Astrocyte (in vitro differentiated cells and primary cell): Measurements from ENCODE around the gene STMND1. TPM values are rescaled to one million over a fixed set of nuclear protein-coding genes. Genes with fewer than 3 reads are reported as not detected.

ENCODE experiments used
- DNase-seq: peaks from one replicate; pipeline ENCODE4 v3.0.0-alpha.2; 2010; ENCODE audit warnings: low read depth
- FAIRE-seq: peaks from 2 replicates; lab custom pipeline; 2011; peaks lifted over from hg19 to GRCh38; lab: Jason Lieb, UNC
- H2AFZ ChIP-seq: 2 replicates; pipeline ENCODE4 v1.6.0; 2012; ENCODE audit warnings: low read depth, low read length, inconsistent platforms
- H3K27ac ChIP-seq: 2 replicates; pipeline ENCODE4 v1.5.1; 2011; ENCODE audit warnings: low read depth, low read length, inconsistent platforms
- H3K27me3 ChIP-seq: 2 replicates; pipeline ENCODE4 v1.6.0; 2011; ENCODE audit warnings: low read length, inconsistent platforms; ENCODE audit not compliant: insufficient read depth
- H3K36me3 ChIP-seq: 2 replicates; pipeline ENCODE4 v1.5.1; 2011; ENCODE audit warnings: low read length, inconsistent platforms; ENCODE audit not compliant: insufficient read depth
- H3K4me1 ChIP-seq: 2 replicates; pipeline ENCODE4 v1.5.1; 2011; ENCODE audit warnings: low read length, inconsistent platforms; ENCODE audit not compliant: insufficient read depth
- H3K4me2 ChIP-seq: 2 replicates; pipeline ENCODE4 v1.6.0; 2012; ENCODE audit warnings: low read length, inconsistent platforms
- H3K4me3 ChIP-seq: 2 replicates; pipeline ENCODE4 v1.5.1; 2011; ENCODE audit warnings: low read depth, mild to moderate bottlenecking, low read length, inconsistent platforms; ENCODE audit not compliant: insufficient read depth
- H3K79me2 ChIP-seq: 2 replicates; pipeline ENCODE4 v1.6.0; 2012; ENCODE audit warnings: mild to moderate bottlenecking, low read length, inconsistent platforms; ENCODE audit not compliant: insufficient read depth
- H3K9ac ChIP-seq: 2 replicates; pipeline ENCODE4 v1.6.0; 2012; ENCODE audit warnings: mild to moderate bottlenecking, low read length, inconsistent platforms
- H3K9me3 ChIP-seq: 2 replicates; pipeline ENCODE4 v1.5.1; 2012; ENCODE audit warnings: low read depth, mild to moderate bottlenecking, low read length, inconsistent platforms; ENCODE audit not compliant: insufficient read depth
- H4K20me1 ChIP-seq: 2 replicates; pipeline ENCODE4 v1.6.0; 2012; ENCODE audit warnings: low read length, inconsistent platforms; ENCODE audit not compliant: insufficient read depth
- H3K27ac Mint-ChIP-seq: one replicate; pipeline ENCODE4 v1.8.0; 2021; ENCODE audit warnings: mild to moderate bottlenecking, mixed read lengths; ENCODE audit not compliant: unreplicated experiment
- H3K27me3 Mint-ChIP-seq: one replicate; pipeline ENCODE4 v1.8.0; 2021; ENCODE audit warnings: low read depth, mixed read lengths; ENCODE audit not compliant: unreplicated experiment
- H3K36me3 Mint-ChIP-seq: one replicate; pipeline ENCODE4 v1.8.0; 2021; ENCODE audit warnings: low read depth, mixed read lengths; ENCODE audit not compliant: unreplicated experiment
- H3K4me1 Mint-ChIP-seq: one replicate; pipeline ENCODE4 v1.8.0; 2021; ENCODE audit warnings: low read depth, mixed read lengths; ENCODE audit not compliant: unreplicated experiment
- H3K4me3 Mint-ChIP-seq: one replicate; pipeline ENCODE4 v1.8.0; 2021; ENCODE audit warnings: mild to moderate bottlenecking, moderate library complexity, mixed read lengths; ENCODE audit not compliant: unreplicated experiment
- H3K9me3 Mint-ChIP-seq: one replicate; pipeline ENCODE4 v1.8.0; 2021; ENCODE audit warnings: mild to moderate bottlenecking, mixed read lengths; ENCODE audit not compliant: unreplicated experiment
- CTCF ChIP-seq: IDR thresholded peaks from 2 replicates; pipeline ENCODE4 v1.5.1; 2011; ENCODE audit warnings: low read depth, mild to moderate bottlenecking, inconsistent platforms, low read length, moderate library complexity; ENCODE audit not compliant: insufficient read depth
- EZH2 ChIP-seq: IDR thresholded peaks from 2 replicates; pipeline ENCODE4 v1.6.1; 2012; ENCODE audit warnings: mild to moderate bottlenecking, low read length, inconsistent platforms; ENCODE audit not compliant: insufficient read depth
- total RNA-seq: library from RNA; stranded (reverse); gene quantifications from 2 replicates; pipeline ENCODE4 v1.2.1, GENCODE V29; 2021

STMND1 gene
- total RNA-seq, 1 donor from 2014 or later: 0.16 TPM

- Histone ChIP-seq H3K9ac (no peak overlapping the region), H3K4me2 (no peak overlapping the region)
Measured at GRCh38 chr6:17169291-17169690, 67.4 kb downstream of the STMND1 start.

GRCh38 chr6:17169711-17170110, 67.9 kb downstream of the STMND1 start:
- Histone ChIP-seq H2AFZ (no peak overlapping the region), H4K20me1 (no peaks in the 10 kb centered on the region), H3K4me3 (no peak overlapping the region), H3K9ac (no peak overlapping the region), H3K79me2 (no peaks in the 10 kb centered on the region), H3K27me3 (no peaks in the 10 kb centered on the region), H3K4me1 (no peaks in the 10 kb centered on the region), H3K27ac (no peak overlapping the region), H3K4me2 (no peak overlapping the region), H3K9me3 (no peaks in the 10 kb centered on the region), H3K36me3 (no peaks in the 10 kb centered on the region)
- FAIRE-seq: no peak
- Mint-ChIP-seq H3K27ac (no peak overlapping the region), H3K4me1 (no peaks in the 10 kb centered on the region), H3K27me3 (no peaks in the 10 kb centered on the region), H3K9me3 (no peaks in the 10 kb centered on the region), H3K36me3 (no peaks in the 10 kb centered on the region), H3K4me3 (no peak overlapping the region)
- TF ChIP-seq CTCF: no peak
- no peak for TF ChIP-seq EZH2
- no peak for DNase-seq

More at GRCh38 chr6:17169291-17169690, 67.4 kb downstream of the STMND1 start:
- H3K4me1 ChIP-seq: no peaks in the 10 kb centered on the region
- H3K79me2 ChIP-seq: no peaks in the 10 kb centered on the region
- FAIRE-seq (no peak), DNase-seq (no peak)
- Mint-ChIP-seq H3K27ac (no peak overlapping the region), H3K36me3 (no peaks in the 10 kb centered on the region), H3K27me3 (no peaks in the 10 kb centered on the region), H3K4me3 (no peak overlapping the region), H3K9me3 (no peaks in the 10 kb centered on the region), H3K4me1 (no peaks in the 10 kb centered on the region)
- H4K20me1 ChIP-seq: no peaks in the 10 kb centered on the region
- H3K36me3 ChIP-seq: no peaks in the 10 kb centered on the region
- no peak overlapping the region for H2AFZ ChIP-seq
- H3K4me3 ChIP-seq: no peak overlapping the region
- no peaks in the 10 kb centered on the region for H3K27me3 ChIP-seq
- H3K9me3 ChIP-seq: no peaks in the 10 kb centered on the region
- no peak overlapping the region for H3K27ac ChIP-seq
- TF ChIP-seq CTCF (no peak), EZH2 (no peak)

GRCh38 chr6:17172836-17173470, 71.1 kb downstream of the STMND1 start:
- H3K4me3 Mint-ChIP-seq: no peak overlapping the region
- DNase-seq: no peak

More at GRCh38 chr6:17172836-17173470, 71.1 kb downstream of the STMND1 start:
- H4K20me1 ChIP-seq: no peaks in the 10 kb centered on the region
- H3K9ac ChIP-seq: no peak overlapping the region
- H3K4me3 ChIP-seq: no peak overlapping the region
- H3K79me2 ChIP-seq: no peaks in the 10 kb centered on the region
- no peak overlapping the region for H3K27ac ChIP-seq
- peaks cover 4% of the 10 kb centered on the region for H3K9me3 Mint-ChIP-seq
- no peak for FAIRE-seq
- no peak overlapping the region for H2AFZ ChIP-seq
- no peak overlapping the region for H3K4me2 ChIP-seq
- TF ChIP-seq CTCF (no peak), EZH2 (no peak)
- H3K27me3 ChIP-seq: no peaks in the 10 kb centered on the region
- no peaks in the 10 kb centered on the region for H3K4me1 Mint-ChIP-seq
- no peaks in the 10 kb centered on the region for H3K36me3 Mint-ChIP-seq
- no peaks in the 10 kb centered on the region for H3K9me3 ChIP-seq
- H3K27me3 Mint-ChIP-seq: peaks cover 4% of the 10 kb centered on the region
- no peaks in the 10 kb centered on the region for H3K36me3 ChIP-seq
- no peak overlapping the region for H3K27ac Mint-ChIP-seq
- H3K4me1 ChIP-seq: no peaks in the 10 kb centered on the region
